GM21529 (cell line): ENCODE results near the gene SP2.
A peak's percentile ranks its signal among the peaks of the same experiment; 100 is the strongest.
"Not testable (repeated sequence)": the region's sequence is repeated elsewhere in the genome, so short reads cannot be mapped to it uniquely, and the experiment has no call there.

Experiments used
- ATAC-seq: cut with Tn5 transposase; IDR thresholded peaks from one replicate; pipeline ENCODE4 v1.9.1; 2021; ENCODE audit not compliant: unreplicated experiment

The SP2 gene

GRCh38 chr17:47917581-47917980 is 21.5 kb downstream of the SP2 start:
- ATAC-seq = no peak

- no peak for ATAC-seq
Observed at GRCh38 chr17:47918006-47918405, 22.0 kb downstream of the SP2 start.

GRCh38 chr17:47918991-47919390 is 23.0 kb downstream of the SP2 start:
- no peak for ATAC-seq

- ATAC-seq = not testable (repeated sequence)
Observed at GRCh38 chr17:47919889-47920288, 23.9 kb downstream of the SP2 start.

- no peak for ATAC-seq
Observed at GRCh38 chr17:47924785-47925677, 29.0 kb downstream of the SP2 start.

- no peak for ATAC-seq
Observed at GRCh38 chr17:47925678-47925988, 29.6 kb downstream of the SP2 start.

GRCh38 chr17:47927821-47928400 is 31.9 kb downstream of the SP2 start:
- ATAC-seq = no peak

GRCh38 chr17:47928415-47928814 is 32.4 kb downstream of the SP2 start:
- ATAC-seq = no peak

GRCh38 chr17:47929218-47930000 is 33.4 kb downstream of the SP2 start:
- ATAC-seq = no peak

GRCh38 chr17:47931848-47932247 is 35.8 kb downstream of the SP2 start:
- no peak for ATAC-seq

GRCh38 chr17:47934856-47935255 is 38.8 kb downstream of the SP2 start:
- no peak for ATAC-seq

GRCh38 chr17:47935468-47935867 is 39.4 kb downstream of the SP2 start:
- not testable (repeated sequence) for ATAC-seq

- no peak for ATAC-seq
Observed at GRCh38 chr17:47935961-47936360, 39.9 kb downstream of the SP2 start.

GRCh38 chr17:47937941-47938340 is 41.9 kb downstream of the SP2 start:
- no peak for ATAC-seq

GRCh38 chr17:47941246-47942095 is 45.4 kb downstream of the SP2 start, which contains the start of gene PNPO:
Gene PNPO, plus strand, starts transcription at chr17:47941571. Its CDS starts 105 bp downstream, at chr17:47941676.
- peak; percentile 94 for ATAC-seq

- no peak for ATAC-seq
Observed at GRCh38 chr17:47942096-47942510, 46.1 kb downstream of the SP2 start.

- no peak for ATAC-seq
Observed at GRCh38 chr17:47942568-47942967, 46.5 kb downstream of the SP2 start.

GRCh38 chr17:47945080-47945479 is 49.0 kb downstream of the SP2 start:
- ATAC-seq = no peak

GRCh38 chr17:47945529-47946508 is 49.8 kb downstream of the SP2 start:
- ATAC-seq = no peak

GRCh38 chr17:47946516-47946915 is 50.5 kb downstream of the SP2 start:
- ATAC-seq = no peak
